OCI-LY3 (cell line): Measurements from ENCODE around the gene ATP7B.

Experiments used
- H2AFZ ChIP-seq: fragments of 200-600, 300-600 bp; shearing (Covaris generic); 2 replicates; pipeline ENCODE4 v1.6.0; 2014; ENCODE audit warnings: antibody characterized with exemption, low read depth, low read length
- H3K27ac ChIP-seq: fragments of 200-600, 300-600 bp; sonication (generic); 2 replicates; pipeline ENCODE4 v1.5.1; 2014; ENCODE audit warnings: mild to moderate bottlenecking, low read length, moderate library complexity, mixed read lengths
- H3K27me3 ChIP-seq: fragments of 200-600, 300-600 bp; sonication (generic); 2 replicates; pipeline ENCODE4 v1.6.1; 2014; ENCODE audit warnings: low read depth, low read length, mixed read lengths
- H3K36me3 ChIP-seq: fragments of 200-600, 300-600 bp; sonication (generic); replicated peaks from 2 replicates; pipeline ENCODE3; 2014; ENCODE audit warnings: low read depth, low read length, mixed read lengths
- H3K4me1 ChIP-seq: fragments of 300-600, 200-600 bp; sonication (generic); 2 replicates; pipeline ENCODE4 v1.6.1; 2014; ENCODE audit warnings: low read length, mixed read lengths
- H3K4me2 ChIP-seq: fragments of 200-600, 300-600 bp; sonication (generic); 2 replicates; pipeline ENCODE4 v1.6.1; 2014; ENCODE audit warnings: low read length, mixed read lengths
- H3K4me3 ChIP-seq: fragments of 300-600, 200-600 bp; sonication (generic); 2 replicates; pipeline ENCODE4 v1.5.1; 2014; ENCODE audit warnings: antibody characterized with exemption, mild to moderate bottlenecking, low read length, moderate library complexity
- H3K79me2 ChIP-seq: fragments of 300-600, 200-600 bp; shearing (Covaris generic); 2 replicates; pipeline ENCODE4 v1.6.1; 2014; ENCODE audit warnings: mild to moderate bottlenecking, low read length, mixed read lengths
- H3K9ac ChIP-seq: fragments of 300-600, 200-600 bp; shearing (Covaris generic); 2 replicates; pipeline ENCODE4 v1.6.0; 2014; ENCODE audit warnings: mild to moderate bottlenecking, low read length, moderate library complexity
- H3K9me3 ChIP-seq: fragments of 200-600, 300-600 bp; shearing (Covaris generic); 2 replicates; pipeline ENCODE4 v1.6.1; 2014; ENCODE audit warnings: low read length, mixed read lengths; ENCODE audit not compliant: insufficient read depth
- H4K20me1 ChIP-seq: fragments of 200-600, 300-600 bp; sonication (generic); 2 replicates; pipeline ENCODE4 v1.6.1; 2016; ENCODE audit warnings: low read length, mixed read lengths; ENCODE audit not compliant: insufficient read depth
- CTCF ChIP-seq: fragments of 200-600, 300-600 bp; sonication (generic); IDR thresholded peaks from 2 replicates; pipeline ENCODE4 v1.5.1; 2014; ENCODE audit warnings: antibody characterized with exemption, low read length, low read depth
- EZH2phosphoT487 ChIP-seq: fragments of 200-600 bp; shearing (Covaris generic); IDR thresholded peaks from 2 replicates; pipeline ENCODE4 v1.6.1; 2018; ENCODE audit warnings: antibody characterized with exemption, mixed run types, low read depth

Gene ATP7B

GRCh38 chr13:51935326-51936171, 75.7 kb downstream of the ATP7B start:
- Histone ChIP-seq H3K9me3 (no peaks in the 10 kb centered on the region), H3K27me3 (no peaks in the 10 kb centered on the region), H3K27ac (no peak overlapping the region), H3K4me3 (no peak overlapping the region), H3K4me2 (no peak overlapping the region), H2AFZ (no peak overlapping the region), H3K79me2 (no peaks in the 10 kb centered on the region), H4K20me1 (no peaks in the 10 kb centered on the region), H3K9ac (no peak overlapping the region), H3K4me1 (no peaks in the 10 kb centered on the region), H3K36me3 (peaks cover 25% of the 10 kb centered on the region)
- TF ChIP-seq EZH2phosphoT487 (no peak), CTCF (peak; percentile 42)

GRCh38 chr13:51934461-51935087, 76.7 kb downstream of the ATP7B start:
- no peaks in the 10 kb centered on the region for H3K9me3 ChIP-seq
- H3K4me2 ChIP-seq = no peak overlapping the region
- no peak overlapping the region for H2AFZ ChIP-seq
- no peak overlapping the region for H3K4me3 ChIP-seq
- H3K27ac ChIP-seq = no peak overlapping the region
- H4K20me1 ChIP-seq = no peaks in the 10 kb centered on the region
- H3K79me2 ChIP-seq = no peaks in the 10 kb centered on the region
- no peak overlapping the region for H3K9ac ChIP-seq
- no peaks in the 10 kb centered on the region for H3K4me1 ChIP-seq
- no peaks in the 10 kb centered on the region for H3K27me3 ChIP-seq
- TF ChIP-seq EZH2phosphoT487 = no peak
- TF ChIP-seq CTCF = no peak
- H3K36me3 ChIP-seq = peaks cover 25% of the 10 kb centered on the region

GRCh38 chr13:51933466-51934058, 77.7 kb downstream of the ATP7B start:
- Histone ChIP-seq H3K36me3 (peaks cover 21% of the 10 kb centered on the region), H3K4me2 (no peak overlapping the region), H4K20me1 (no peaks in the 10 kb centered on the region), H3K9ac (no peak overlapping the region), H3K9me3 (no peaks in the 10 kb centered on the region), H2AFZ (no peak overlapping the region), H3K79me2 (no peaks in the 10 kb centered on the region), H3K27me3 (0 out of 2 replicates have a peak, but pooled peaks cover 4% of the 10 kb centered on the region), H3K4me3 (no peak overlapping the region), H3K27ac (no peak overlapping the region), H3K4me1 (no peaks in the 10 kb centered on the region)
- TF ChIP-seq EZH2phosphoT487 (no peak), CTCF (no peak)

GRCh38 chr13:51932231-51932630, 79.0 kb downstream of the ATP7B start:
- no peak overlapping the region for H3K27ac ChIP-seq
- H2AFZ ChIP-seq = no peak overlapping the region
- TF ChIP-seq EZH2phosphoT487 = no peak
- TF ChIP-seq CTCF = no peak
- H3K4me2 ChIP-seq = no peak overlapping the region
- H3K4me3 ChIP-seq = no peak overlapping the region
- no peaks in the 10 kb centered on the region for H3K4me1 ChIP-seq
- H4K20me1 ChIP-seq = no peaks in the 10 kb centered on the region
- H3K9me3 ChIP-seq = no peaks in the 10 kb centered on the region
- H3K9ac ChIP-seq = no peak overlapping the region
- no peaks in the 10 kb centered on the region for H3K79me2 ChIP-seq
- peaks cover 17% of the 10 kb centered on the region for H3K36me3 ChIP-seq
- H3K27me3 ChIP-seq = 0 out of 2 replicates have a peak, but pooled peaks cover 4% of the 10 kb centered on the region
